PC-3 (cell line): ENCODE results near the gene ACYP2. TPM values are rescaled to one million over a fixed set of nuclear protein-coding genes. Genes with fewer than 3 reads are reported as not detected.

Experiments used
- ATAC-seq: fragments of 200-7000 bp; cut with Tn5 transposase; 2 replicates; pipeline ENCODE4 v1.9.1; 2020; ENCODE audit warnings: mild to moderate bottlenecking, moderate library complexity
- BruUV-seq: library from RNA; stranded (reverse); fragments of 400-500 nt; replicated peaks from 2 replicates; lab custom pipeline; 2021; lab: Mats Ljungman, UMichigan
- CTCF ChIA-PET: fragments of 300-600 bp; sonication (Branson Sonifier 250); formaldehyde crosslinking; loops from one replicate; lab custom pipeline; 2022; ENCODE audit warnings: antibody characterized with exemption; lab: Charles Lee
- POLR2A ChIA-PET: fragments of 300-600 bp; sonication (Branson Sonifier 250); formaldehyde crosslinking; loops from one replicate; lab custom pipeline; 2022; ENCODE audit warnings: antibody characterized with exemption; ENCODE audit not compliant: unreplicated experiment; lab: Charles Lee
- DNase-seq: peaks from one replicate; pipeline ENCODE4 v3.0.0-alpha.2; 2015
- H2AFZ ChIP-seq: fragments of 300-600 bp; sonication (generic); 2 replicates; pipeline ENCODE4 v1.6.0; 2016; ENCODE audit warnings: antibody characterized with exemption, low read length
- H3F3A ChIP-seq: fragments of 300-600 bp; sonication (generic); one replicate; pipeline ENCODE4 v1.6.0; 2017; ENCODE audit warnings: antibody characterized with exemption, low read length, control low read depth, mild to moderate bottlenecking; ENCODE audit not compliant: unreplicated experiment
- H3K27ac ChIP-seq: fragments of 300-600 bp; sonication (generic); 2 replicates; pipeline ENCODE4 v1.5.1; 2016; ENCODE audit warnings: mild to moderate bottlenecking, low read length
- H3K27me3 ChIP-seq: fragments of 300-600 bp; sonication (generic); 2 replicates; pipeline ENCODE4 v1.6.1; 2016; ENCODE audit warnings: low read length, mixed read lengths
- H3K36me3 ChIP-seq: fragments of 300-600 bp; sonication (generic); 2 replicates; pipeline ENCODE4 v1.6.1; 2016; ENCODE audit warnings: low read depth, mixed run types, low read length, mixed read lengths
- H3K4me1 ChIP-seq: fragments of 300-600 bp; sonication (generic); 2 replicates; pipeline ENCODE4 v1.5.1; 2016; ENCODE audit warnings: low read length; ENCODE audit not compliant: insufficient read depth
- H3K4me2 ChIP-seq: fragments of 300-600 bp; sonication (generic); 2 replicates; pipeline ENCODE4 v1.6.0; 2016; ENCODE audit warnings: low read length
- H3K4me3 ChIP-seq: fragments of 300-600 bp; sonication (generic); 2 replicates; pipeline ENCODE4 v1.5.1; 2016; ENCODE audit warnings: mild to moderate bottlenecking, low read length, mixed read lengths
- H3K79me2 ChIP-seq: fragments of 300-600 bp; sonication (generic); 2 replicates; pipeline ENCODE4 v1.6.1; 2017; ENCODE audit warnings: low read length, mixed read lengths
- H3K9ac ChIP-seq: fragments of 300-600 bp; sonication (generic); 2 replicates; pipeline ENCODE4 v1.6.0; 2016; ENCODE audit warnings: mild to moderate bottlenecking, low read length
- H3K9me2 ChIP-seq: fragments of 300-600 bp; sonication (generic); replicated peaks from 2 replicates; pipeline ENCODE4 v1.6.1; 2016; ENCODE audit warnings: mixed run types, low read length, mixed read lengths
- H3K9me3 ChIP-seq: fragments of 300-600 bp; sonication (generic); 2 replicates; pipeline ENCODE4 v1.6.1; 2016; ENCODE audit warnings: low read length, mixed read lengths
- H4K20me1 ChIP-seq: fragments of 300-600 bp; sonication (generic); 2 replicates; pipeline ENCODE4 v1.6.1; 2016; ENCODE audit warnings: low read length, mixed read lengths
- EZH2 ChIP-seq: fragments of 300-600 bp; sonication (generic); IDR thresholded peaks from one replicate; pipeline ENCODE4 v1.6.1; 2017; ENCODE audit warnings: antibody characterized with exemption, mild to moderate bottlenecking, low read length; ENCODE audit not compliant: unreplicated experiment
- EZH2phosphoT487 ChIP-seq: fragments of 300-600 bp; sonication (generic); IDR thresholded peaks from 2 replicates; pipeline ENCODE4 v1.6.1; 2018; ENCODE audit warnings: mild to moderate bottlenecking, antibody characterized with exemption, low read length, borderline replicate concordance
- intact Hi-C: fragments of 100-400 bp; cut with micrococcal nuclease; formaldehyde crosslinking; loops from 2 replicates; pipeline ENCODE4 v1.9.0; 2023
- total RNA-seq: library from RNA; depleted of rRNA; stranded (reverse); fragments of >200 nt; gene quantifications from 2 replicates; pipeline ENCODE4 v1.2.3, GENCODE V29; 2014
- TF ChIP-seq, protein P1 (sequence below): fragments of 300-600 bp; sonication (generic); conservative IDR thresholded peaks from 2 replicates; pipeline ENCODE4 v1.5.1; 2017; ENCODE audit warnings: antibody characterized with exemption, low read depth, mild to moderate bottlenecking, low read length

ACYP2 gene
- total RNA-seq, 1 experiment from 2014 or later, result 8.3 TPM

DNA sequence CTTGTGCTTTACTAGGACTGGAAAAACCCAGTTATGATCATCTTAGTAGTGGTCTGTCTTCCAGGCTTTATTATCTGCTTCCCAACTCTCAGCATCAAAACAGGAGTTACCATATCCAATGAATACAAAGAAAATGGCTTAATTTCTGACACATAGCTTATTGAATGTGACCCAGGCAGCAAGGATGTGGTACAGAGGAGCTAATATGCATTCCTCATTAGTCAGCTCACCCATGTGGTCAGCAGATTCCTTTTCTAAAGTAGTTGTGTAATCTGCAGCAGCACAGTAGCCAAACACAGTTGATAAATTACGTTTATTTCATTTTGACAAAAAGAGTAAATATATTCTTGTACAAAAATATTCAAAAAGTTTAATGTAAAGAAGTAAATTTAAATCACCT lies 97.0 kb downstream of the ACYP2 start:
- H3K4me1 ChIP-seq, result no peaks in the 10 kb centered on the region
- no peak overlapping the region for H3K4me3 ChIP-seq
- H3K9me3 ChIP-seq, result no peaks in the 10 kb centered on the region
- H3K9me2 ChIP-seq, result no peaks in the 10 kb centered on the region
- no peaks in the 10 kb centered on the region for H4K20me1 ChIP-seq
- peak; percentile 60 for DNase-seq
- no peaks in the 10 kb centered on the region for H3F3A ChIP-seq
- ATAC-seq, result peak; percentile 54; the same call in 1 of the 2 replicates
- no TSS peak for BruUV-seq
- POLR2A ChIA-PET, result no interaction called here
- H3K36me3 ChIP-seq, result no peaks in the 10 kb centered on the region
- no peak overlapping the region for H3K9ac ChIP-seq
- H3K27me3 ChIP-seq, result no peaks in the 10 kb centered on the region
- TF ChIP-seq EZH2phosphoT487, result no peak
- TF ChIP-seq, protein P1, sequence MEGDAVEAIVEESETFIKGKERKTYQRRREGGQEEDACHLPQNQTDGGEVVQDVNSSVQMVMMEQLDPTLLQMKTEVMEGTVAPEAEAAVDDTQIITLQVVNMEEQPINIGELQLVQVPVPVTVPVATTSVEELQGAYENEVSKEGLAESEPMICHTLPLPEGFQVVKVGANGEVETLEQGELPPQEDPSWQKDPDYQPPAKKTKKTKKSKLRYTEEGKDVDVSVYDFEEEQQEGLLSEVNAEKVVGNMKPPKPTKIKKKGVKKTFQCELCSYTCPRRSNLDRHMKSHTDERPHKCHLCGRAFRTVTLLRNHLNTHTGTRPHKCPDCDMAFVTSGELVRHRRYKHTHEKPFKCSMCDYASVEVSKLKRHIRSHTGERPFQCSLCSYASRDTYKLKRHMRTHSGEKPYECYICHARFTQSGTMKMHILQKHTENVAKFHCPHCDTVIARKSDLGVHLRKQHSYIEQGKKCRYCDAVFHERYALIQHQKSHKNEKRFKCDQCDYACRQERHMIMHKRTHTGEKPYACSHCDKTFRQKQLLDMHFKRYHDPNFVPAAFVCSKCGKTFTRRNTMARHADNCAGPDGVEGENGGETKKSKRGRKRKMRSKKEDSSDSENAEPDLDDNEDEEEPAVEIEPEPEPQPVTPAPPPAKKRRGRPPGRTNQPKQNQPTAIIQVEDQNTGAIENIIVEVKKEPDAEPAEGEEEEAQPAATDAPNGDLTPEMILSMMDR, result no peak
- no peak for TF ChIP-seq EZH2
- no peak overlapping the region for H3K4me2 ChIP-seq
- H2AFZ ChIP-seq, result no peak overlapping the region
- H3K27ac ChIP-seq, result no peak overlapping the region
- H3K79me2 ChIP-seq, result no peaks in the 10 kb centered on the region
- intact Hi-C loops, result no loop called here
- CTCF ChIA-PET, result no interaction called here

DNA sequence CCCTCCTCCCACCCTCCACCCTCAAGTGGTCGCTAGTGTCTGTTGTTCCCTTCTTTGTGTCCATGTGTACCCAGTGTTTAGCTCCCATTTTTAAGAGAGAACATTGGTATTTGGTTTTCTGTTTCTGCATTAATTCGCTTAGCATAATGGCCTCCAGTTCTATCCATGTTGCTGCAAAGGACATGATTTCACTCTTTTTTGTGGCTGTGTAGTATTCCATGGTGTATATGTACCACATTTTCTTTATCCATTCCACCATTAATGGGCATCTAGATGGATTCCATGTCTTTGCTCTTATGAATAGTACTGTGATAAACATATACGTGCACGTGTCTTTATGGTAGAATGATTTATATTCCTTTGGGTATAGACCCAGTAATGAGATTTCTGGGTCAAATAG lies 97.7 kb downstream of the ACYP2 start:
- CTCF ChIA-PET, result no interaction called here
- H3K27me3 ChIP-seq, result no peaks in the 10 kb centered on the region
- no peak overlapping the region for H3K27ac ChIP-seq
- no peak overlapping the region for H3K4me3 ChIP-seq
- no peaks in the 10 kb centered on the region for H3K79me2 ChIP-seq
- intact Hi-C loops, result no loop called here
- H2AFZ ChIP-seq, result no peak overlapping the region
- DNase-seq (no peak), ATAC-seq (no peak)
- POLR2A ChIA-PET, result no interaction called here
- H3K9me2 ChIP-seq, result no peaks in the 10 kb centered on the region
- H3K4me2 ChIP-seq, result no peak overlapping the region
- H3F3A ChIP-seq, result no peaks in the 10 kb centered on the region
- TF ChIP-seq EZH2, result no peak
- TF ChIP-seq, protein P1, result no peak
- no peaks in the 10 kb centered on the region for H4K20me1 ChIP-seq
- no peak overlapping the region for H3K9ac ChIP-seq
- H3K9me3 ChIP-seq, result no peaks in the 10 kb centered on the region
- no peaks in the 10 kb centered on the region for H3K4me1 ChIP-seq
- H3K36me3 ChIP-seq, result no peaks in the 10 kb centered on the region
- BruUV-seq, result no TSS peak

DNA sequence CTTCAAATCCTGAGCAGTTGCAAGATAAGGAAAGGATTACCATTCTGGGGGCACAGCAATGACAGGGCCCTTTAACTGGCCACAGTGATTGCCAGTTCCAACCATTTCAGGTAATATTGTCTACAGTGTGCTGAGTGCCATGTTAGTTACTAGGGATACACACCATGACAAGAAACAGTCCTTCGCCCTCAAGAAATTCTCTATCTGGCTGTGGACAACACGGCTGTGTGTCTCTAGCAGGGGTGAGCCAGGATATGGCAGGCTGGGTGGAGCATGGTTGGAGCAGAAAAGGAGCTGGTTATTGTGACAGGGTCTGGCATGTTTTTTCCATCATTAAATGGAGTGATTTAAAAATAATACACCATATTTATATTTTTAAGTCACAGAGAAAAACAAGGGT lies 109.6 kb downstream of the ACYP2 start:
- POLR2A ChIA-PET, result no interaction called here

More for the DNA sequence above, 109.6 kb downstream of the ACYP2 start:
- Histone ChIP-seq H3K4me3 (no peak overlapping the region), H3F3A (no peaks in the 10 kb centered on the region), H3K9me3 (no peaks in the 10 kb centered on the region), H4K20me1 (no peaks in the 10 kb centered on the region), H3K4me2 (no peak overlapping the region), H3K4me1 (no peaks in the 10 kb centered on the region), H3K9ac (no peak overlapping the region), H3K36me3 (no peaks in the 10 kb centered on the region), H3K9me2 (no peaks in the 10 kb centered on the region), H2AFZ (no peak overlapping the region), H3K27me3 (no peaks in the 10 kb centered on the region), H3K27ac (no peak overlapping the region), H3K79me2 (no peaks in the 10 kb centered on the region)
- BruUV-seq, result no TSS peak
- DNase-seq (no peak), ATAC-seq (no peak)
- CTCF ChIA-PET, result no interaction called here
- no peak for TF ChIP-seq EZH2
- intact Hi-C loops, result no loop called here
